HEK293 (cell line): ENCODE data around the gene COPZ1.
A peak's percentile ranks its signal among the peaks of the same experiment; 100 is the strongest.

ENCODE experiments used
- BCL11B ChIP-seq: fragments of 450-650 bp; formaldehyde crosslinking; IDR thresholded peaks from 2 replicates; pipeline ENCODE4 v1.5.1; 2016; ENCODE audit warnings: low read depth, missing biosample characterization, missing genetic modification characterization
- EGR2 ChIP-seq: fragments of 450-650 bp; formaldehyde crosslinking; IDR thresholded peaks from 2 replicates; pipeline ENCODE4 v1.5.1; 2016; ENCODE audit warnings: low read depth, missing biosample characterization, missing genetic modification characterization
- GLI4 ChIP-seq: fragments of 450-650 bp; formaldehyde crosslinking; IDR thresholded peaks from 2 replicates; pipeline ENCODE4 v1.5.1; 2016; ENCODE audit warnings: missing biosample characterization, missing genetic modification characterization
- HOXA7 ChIP-seq: sonication (generic); formaldehyde crosslinking; IDR thresholded peaks from 2 replicates; pipeline ENCODE4 v1.8.1; 2022; ENCODE audit warnings: missing genetic modification reagents, borderline replicate concordance
- IKZF3 ChIP-seq: fragments of 450-650 bp; IDR thresholded peaks from 2 replicates; pipeline ENCODE4 v1.5.0; 2018; ENCODE audit warnings: missing biosample characterization, mild to moderate bottlenecking, missing genetic modification characterization, moderate library complexity
- KLF17 ChIP-seq: fragments of 450-650 bp; formaldehyde crosslinking; IDR thresholded peaks from 2 replicates; pipeline ENCODE4 v1.5.1; 2016; ENCODE audit warnings: missing biosample characterization, missing genetic modification characterization
- PATZ1 ChIP-seq: fragments of 450-650 bp; formaldehyde crosslinking; IDR thresholded peaks from 2 replicates; pipeline ENCODE4 v1.5.1; 2016; ENCODE audit warnings: missing biosample characterization, missing genetic modification characterization
- PRDM1 ChIP-seq: fragments of 450-650 bp; formaldehyde crosslinking; IDR thresholded peaks from 2 replicates; pipeline ENCODE4; 2016; ENCODE audit warnings: missing biosample characterization, missing genetic modification characterization
- SCRT1 ChIP-seq: fragments of 450-650 bp; formaldehyde crosslinking; IDR thresholded peaks from 2 replicates; pipeline ENCODE4 v1.5.1; 2016; ENCODE audit warnings: missing biosample characterization, missing genetic modification characterization, borderline replicate concordance
- SCRT2 ChIP-seq: fragments of 450-650 bp; formaldehyde crosslinking; IDR thresholded peaks from 2 replicates; pipeline ENCODE4 v1.5.1; 2016; ENCODE audit warnings: missing biosample characterization, missing genetic modification characterization
- TCF7L2 ChIP-seq: IDR thresholded peaks from 2 replicates; pipeline ENCODE4 v1.6.1; 2011; ENCODE audit warnings: low read depth, mild to moderate bottlenecking, inconsistent platforms, low read length, moderate library complexity, borderline replicate concordance
- WT1 ChIP-seq: fragments of 450-650 bp; formaldehyde crosslinking; IDR thresholded peaks from 2 replicates; pipeline ENCODE4 v1.5.1; 2016; ENCODE audit warnings: missing biosample characterization, missing genetic modification characterization
- ZFHX2 ChIP-seq: fragments of 450-650 bp; formaldehyde crosslinking; conservative IDR thresholded peaks from 2 replicates; pipeline ENCODE4 v1.5.1; 2016; ENCODE audit warnings: missing biosample characterization, missing genetic modification characterization
- ZNF16 ChIP-seq: fragments of 450-650 bp; formaldehyde crosslinking; IDR thresholded peaks from 2 replicates; pipeline ENCODE4 v1.5.1; 2016; ENCODE audit warnings: low read depth, missing biosample characterization, missing genetic modification characterization
- ZNF169 ChIP-seq: fragments of 450-650 bp; formaldehyde crosslinking; IDR thresholded peaks from 2 replicates; pipeline ENCODE4 v1.5.1; 2016; ENCODE audit warnings: missing biosample characterization, missing genetic modification characterization
- ZNF2 ChIP-seq: fragments of 450-650 bp; formaldehyde crosslinking; IDR thresholded peaks from 2 replicates; pipeline ENCODE4 v1.5.1; 2016; ENCODE audit warnings: missing biosample characterization, missing genetic modification characterization
- ZNF221 ChIP-seq: fragments of 450-650 bp; formaldehyde crosslinking; IDR thresholded peaks from 2 replicates; pipeline ENCODE4 v1.5.1; 2017; ENCODE audit warnings: missing biosample characterization, missing genetic modification characterization, borderline replicate concordance
- ZNF341 ChIP-seq: fragments of 450-650 bp; formaldehyde crosslinking; IDR thresholded peaks from 2 replicates; pipeline ENCODE4; 2016; ENCODE audit warnings: low read depth, missing biosample characterization, missing genetic modification characterization
- ZNF366 ChIP-seq: fragments of 450-650 bp; formaldehyde crosslinking; conservative IDR thresholded peaks from 2 replicates; pipeline ENCODE4 v1.5.1; 2016; ENCODE audit warnings: missing biosample characterization, missing genetic modification characterization
- ZNF391 ChIP-seq: fragments of 450-650 bp; formaldehyde crosslinking; IDR thresholded peaks from 2 replicates; pipeline ENCODE4 v1.5.1; 2016; ENCODE audit warnings: low read depth, missing biosample characterization, missing genetic modification characterization, borderline replicate concordance
- ZNF394 ChIP-seq: fragments of 450-650 bp; formaldehyde crosslinking; IDR thresholded peaks from 2 replicates; pipeline ENCODE4 v1.5.1; 2016; ENCODE audit warnings: missing biosample characterization, missing genetic modification characterization, mild to moderate bottlenecking, moderate library complexity, borderline replicate concordance
- ZNF624 ChIP-seq: fragments of 450-650 bp; formaldehyde crosslinking; IDR thresholded peaks from 2 replicates; pipeline ENCODE4 v1.5.1; 2017; ENCODE audit warnings: missing biosample characterization, missing genetic modification characterization
- ZNF747 ChIP-seq: fragments of 450-650 bp; formaldehyde crosslinking; IDR thresholded peaks from 2 replicates; pipeline ENCODE4 v1.5.1; 2016; ENCODE audit warnings: missing biosample characterization, missing genetic modification characterization
- ZNF785 ChIP-seq: fragments of 450-650 bp; formaldehyde crosslinking; IDR thresholded peaks from 2 replicates; pipeline ENCODE4 v1.5.1; 2016; ENCODE audit warnings: missing biosample characterization, missing genetic modification characterization
- ZNF830 ChIP-seq: fragments of 450-650 bp; IDR thresholded peaks from 2 replicates; pipeline ENCODE4 v1.5.0; 2018; ENCODE audit warnings: missing biosample characterization, missing genetic modification characterization, low read depth, mild to moderate bottlenecking, moderate library complexity
- ZNF837 ChIP-seq: fragments of 450-650 bp; formaldehyde crosslinking; IDR thresholded peaks from 2 replicates; pipeline ENCODE4 v1.5.1; 2016; ENCODE audit warnings: missing biosample characterization, missing genetic modification characterization
- ZNF843 ChIP-seq: fragments of 450-650 bp; formaldehyde crosslinking; IDR thresholded peaks from 2 replicates; pipeline ENCODE4 v1.5.1; 2016; ENCODE audit warnings: missing biosample characterization, missing genetic modification characterization
- TF ChIP-seq, protein P1 (sequence below): fragments of 450-650 bp; formaldehyde crosslinking; IDR thresholded peaks from 2 replicates; pipeline ENCODE4 v1.5.1; 2016; ENCODE audit warnings: missing biosample characterization, missing genetic modification characterization, borderline replicate concordance
- TF ChIP-seq, protein P2 (sequence below): fragments of 450-650 bp; formaldehyde crosslinking; IDR thresholded peaks from 2 replicates; pipeline ENCODE4 v1.5.1; 2016; ENCODE audit warnings: missing biosample characterization, missing genetic modification characterization

Gene COPZ1

DNA sequence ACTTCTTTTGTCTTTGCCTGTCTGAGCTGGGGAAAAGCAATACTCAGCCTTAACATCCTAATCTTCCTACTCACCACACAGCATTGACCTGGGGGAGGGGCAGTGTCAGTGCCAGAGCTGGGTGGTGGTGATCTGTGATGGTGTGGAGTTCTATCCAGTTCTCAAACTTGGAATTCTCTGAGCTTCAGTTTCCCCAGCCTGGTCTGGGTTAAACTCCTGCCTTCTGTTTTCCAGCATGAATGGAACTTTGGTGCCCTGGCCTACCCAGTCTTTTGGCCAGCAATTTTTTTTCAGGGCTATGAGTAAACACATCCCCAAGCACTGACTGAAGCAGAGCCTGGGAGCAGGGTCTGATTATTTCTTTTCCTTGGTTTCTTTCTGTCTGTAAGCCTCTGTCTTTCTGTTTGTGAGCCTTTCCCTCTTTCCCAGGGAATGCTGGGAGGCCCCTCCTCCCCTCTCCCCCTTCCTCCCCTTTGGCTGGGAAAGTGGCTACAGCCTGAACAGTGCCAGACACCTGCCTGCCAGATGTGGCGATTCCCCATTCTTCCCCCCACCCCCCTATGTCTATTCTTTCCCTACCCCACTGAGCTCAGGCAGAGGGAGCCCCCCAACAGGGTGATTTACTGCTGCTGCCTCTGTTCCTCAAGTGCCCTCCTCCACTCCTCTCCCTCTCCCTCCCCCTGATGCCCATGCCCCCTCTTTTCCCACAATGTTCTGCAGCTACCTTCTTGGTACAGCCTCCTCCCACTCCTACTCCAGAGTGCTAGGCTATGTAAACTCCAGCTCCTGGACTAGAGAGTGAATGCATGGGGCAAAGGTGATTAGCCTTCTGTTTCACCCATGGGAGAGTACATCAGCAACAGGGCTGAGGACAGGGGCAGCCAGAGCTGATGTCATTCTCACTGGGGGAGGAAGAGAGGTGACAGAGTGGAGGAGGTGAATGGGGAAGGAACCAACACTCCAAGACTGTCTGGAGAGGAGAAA, 28.3 kb downstream of the COPZ1 start (continued):
- TF ChIP-seq IKZF3 (tag by site-specific recombination) (no peak; the same call in 1 of the 2 replicates), ZNF837 (tag by site-specific recombination) (no peak), ZNF391 (tag by site-specific recombination) (no peak), SCRT1 (tag by site-specific recombination) (peak; percentile 43; the same call in 1 of the 2 replicates), ZNF2 (tag by site-specific recombination) (no peak), ZNF366 (tag by site-specific recombination) (no peak), ZNF830 (tag by site-specific recombination) (no peak), GLI4 (tag by site-specific recombination) (no peak), PRDM1 (tag by site-specific recombination) (peak; percentile 59), ZNF394 (no peak; the same call in 1 of the 2 replicates), ZNF843 (no peak), TCF7L2 (no peak), KLF17 (no peak; the same call in 1 of the 2 replicates), ZNF16 (no peak), HOXA7 (no peak), ZNF785 (no peak), BCL11B (tag by site-specific recombination) (no peak), ZFHX2 (peak; percentile 98), EGR2 (peak; percentile 99), PATZ1 (tag by site-specific recombination) (peak; percentile 86), SCRT2 (peak; percentile 95), ZNF169 (tag by site-specific recombination) (no peak), WT1 (tag by site-specific recombination) (0 out of 2 replicates have a peak, but pooled peaks have one; percentile 10), ZNF221 (tag by site-specific recombination) (no peak), ZNF624 (no peak), ZNF747 (tag by site-specific recombination) (no peak), ZNF341 (tag by site-specific recombination) (peak; percentile 71)
- TF ChIP-seq, protein P1, sequence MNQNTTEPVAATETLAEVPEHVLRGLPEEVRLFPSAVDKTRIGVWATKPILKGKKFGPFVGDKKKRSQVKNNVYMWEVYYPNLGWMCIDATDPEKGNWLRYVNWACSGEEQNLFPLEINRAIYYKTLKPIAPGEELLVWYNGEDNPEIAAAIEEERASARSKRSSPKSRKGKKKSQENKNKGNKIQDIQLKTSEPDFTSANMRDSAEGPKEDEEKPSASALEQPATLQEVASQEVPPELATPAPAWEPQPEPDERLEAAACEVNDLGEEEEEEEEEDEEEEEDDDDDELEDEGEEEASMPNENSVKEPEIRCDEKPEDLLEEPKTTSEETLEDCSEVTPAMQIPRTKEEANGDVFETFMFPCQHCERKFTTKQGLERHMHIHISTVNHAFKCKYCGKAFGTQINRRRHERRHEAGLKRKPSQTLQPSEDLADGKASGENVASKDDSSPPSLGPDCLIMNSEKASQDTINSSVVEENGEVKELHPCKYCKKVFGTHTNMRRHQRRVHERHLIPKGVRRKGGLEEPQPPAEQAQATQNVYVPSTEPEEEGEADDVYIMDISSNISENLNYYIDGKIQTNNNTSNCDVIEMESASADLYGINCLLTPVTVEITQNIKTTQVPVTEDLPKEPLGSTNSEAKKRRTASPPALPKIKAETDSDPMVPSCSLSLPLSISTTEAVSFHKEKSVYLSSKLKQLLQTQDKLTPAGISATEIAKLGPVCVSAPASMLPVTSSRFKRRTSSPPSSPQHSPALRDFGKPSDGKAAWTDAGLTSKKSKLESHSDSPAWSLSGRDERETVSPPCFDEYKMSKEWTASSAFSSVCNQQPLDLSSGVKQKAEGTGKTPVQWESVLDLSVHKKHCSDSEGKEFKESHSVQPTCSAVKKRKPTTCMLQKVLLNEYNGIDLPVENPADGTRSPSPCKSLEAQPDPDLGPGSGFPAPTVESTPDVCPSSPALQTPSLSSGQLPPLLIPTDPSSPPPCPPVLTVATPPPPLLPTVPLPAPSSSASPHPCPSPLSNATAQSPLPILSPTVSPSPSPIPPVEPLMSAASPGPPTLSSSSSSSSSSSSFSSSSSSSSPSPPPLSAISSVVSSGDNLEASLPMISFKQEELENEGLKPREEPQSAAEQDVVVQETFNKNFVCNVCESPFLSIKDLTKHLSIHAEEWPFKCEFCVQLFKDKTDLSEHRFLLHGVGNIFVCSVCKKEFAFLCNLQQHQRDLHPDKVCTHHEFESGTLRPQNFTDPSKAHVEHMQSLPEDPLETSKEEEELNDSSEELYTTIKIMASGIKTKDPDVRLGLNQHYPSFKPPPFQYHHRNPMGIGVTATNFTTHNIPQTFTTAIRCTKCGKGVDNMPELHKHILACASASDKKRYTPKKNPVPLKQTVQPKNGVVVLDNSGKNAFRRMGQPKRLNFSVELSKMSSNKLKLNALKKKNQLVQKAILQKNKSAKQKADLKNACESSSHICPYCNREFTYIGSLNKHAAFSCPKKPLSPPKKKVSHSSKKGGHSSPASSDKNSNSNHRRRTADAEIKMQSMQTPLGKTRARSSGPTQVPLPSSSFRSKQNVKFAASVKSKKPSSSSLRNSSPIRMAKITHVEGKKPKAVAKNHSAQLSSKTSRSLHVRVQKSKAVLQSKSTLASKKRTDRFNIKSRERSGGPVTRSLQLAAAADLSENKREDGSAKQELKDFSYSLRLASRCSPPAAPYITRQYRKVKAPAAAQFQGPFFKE (tag by site-specific recombination): no peak
- TF ChIP-seq, protein P2, sequence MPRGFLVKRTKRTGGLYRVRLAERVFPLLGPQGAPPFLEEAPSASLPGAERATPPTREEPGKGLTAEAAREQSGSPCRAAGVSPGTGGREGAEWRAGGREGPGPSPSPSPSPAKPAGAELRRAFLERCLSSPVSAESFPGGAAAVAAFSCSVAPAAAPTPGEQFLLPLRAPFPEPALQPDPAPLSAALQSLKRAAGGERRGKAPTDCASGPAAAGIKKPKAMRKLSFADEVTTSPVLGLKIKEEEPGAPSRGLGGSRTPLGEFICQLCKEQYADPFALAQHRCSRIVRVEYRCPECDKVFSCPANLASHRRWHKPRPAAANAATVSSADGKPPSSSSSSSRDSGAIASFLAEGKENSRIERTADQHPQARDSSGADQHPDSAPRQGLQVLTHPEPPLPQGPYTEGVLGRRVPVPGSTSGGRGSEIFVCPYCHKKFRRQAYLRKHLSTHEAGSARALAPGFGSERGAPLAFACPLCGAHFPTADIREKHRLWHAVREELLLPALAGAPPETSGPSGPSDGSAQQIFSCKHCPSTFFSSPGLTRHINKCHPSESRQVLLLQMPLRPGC (tag by site-specific recombination): no peak
